RWPE2 (cell line): ENCODE data around the gene MUC2.
A peak's percentile ranks its signal among the peaks of the same experiment; 100 is the strongest.

Experiments used
- ATAC-seq: fragments of 200-7000 bp; cut with Tn5 transposase; 3 replicates; pipeline ENCODE4 v1.9.1; 2021; ENCODE audit warnings: low read depth
- DNase-seq: peaks from one replicate; pipeline ENCODE4 v3.0.0-alpha.2; 2020; ENCODE audit warnings: low spot score
- H3K27ac ChIP-seq: fragments of 450-650 bp; 2 replicates; pipeline ENCODE4 v1.5.1; 2017; ENCODE audit warnings: mild to moderate bottlenecking; ENCODE audit not compliant: poor library complexity, severe bottlenecking
- H3K27me3 ChIP-seq: fragments of 250-450 bp; sonication (Bioruptor Pico); 2 replicates; pipeline ENCODE4 v1.5.1; 2021; ENCODE audit warnings: mild to moderate bottlenecking, moderate library complexity; ENCODE audit not compliant: insufficient read depth, poor library complexity, severe bottlenecking
- H3K36me3 ChIP-seq: fragments of 250-450 bp; sonication (Bioruptor Pico); 2 replicates; pipeline ENCODE4 v1.5.1; 2020; ENCODE audit warnings: low read depth, mild to moderate bottlenecking, moderate library complexity
- H3K4me1 ChIP-seq: fragments of 250-450 bp; sonication (Bioruptor Pico); 2 replicates; pipeline ENCODE4 v1.5.1; 2021; ENCODE audit warnings: mild to moderate bottlenecking, moderate library complexity; ENCODE audit not compliant: insufficient read depth, poor library complexity, severe bottlenecking
- H3K4me3 ChIP-seq: fragments of 250-450 bp; sonication (Bioruptor Pico); 2 replicates; pipeline ENCODE4 v1.5.1; 2021; ENCODE audit warnings: mild to moderate bottlenecking, moderate library complexity; ENCODE audit not compliant: severe bottlenecking
- H3K9me3 ChIP-seq: fragments of 250-450 bp; sonication (Bioruptor Pico); 2 replicates; pipeline ENCODE4 v1.5.1; 2021; ENCODE audit warnings: mild to moderate bottlenecking, moderate library complexity; ENCODE audit not compliant: severe bottlenecking
- CTCF ChIP-seq: fragments of 450-650 bp; IDR thresholded peaks from one replicate; pipeline ENCODE4 v1.5.1; 2017; ENCODE audit warnings: mild to moderate bottlenecking, moderate library complexity; ENCODE audit not compliant: poor library complexity, severe bottlenecking

The MUC2 gene

GRCh38 chr11:1054143-1055108 is 20.2 kb upstream of the MUC2 start:
- no peak overlapping the region for H3K27ac ChIP-seq
- H3K27me3 ChIP-seq: no peaks in the 10 kb centered on the region
- DNase-seq: peak; percentile 38
- peaks cover 3% of the 10 kb centered on the region for H3K4me1 ChIP-seq
- no peaks in the 10 kb centered on the region for H3K36me3 ChIP-seq
- no peak for ATAC-seq
- no peak for TF ChIP-seq CTCF
- H3K4me3 ChIP-seq: no peak overlapping the region
- H3K9me3 ChIP-seq: no peaks in the 10 kb centered on the region

GRCh38 chr11:1055109-1055703 is 19.5 kb upstream of the MUC2 start:
- no peak overlapping the region for H3K4me3 ChIP-seq
- H3K4me1 ChIP-seq: peaks cover 3% of the 10 kb centered on the region
- no peaks in the 10 kb centered on the region for H3K36me3 ChIP-seq
- ATAC-seq: no peak
- H3K27ac ChIP-seq: no peak overlapping the region
- DNase-seq: peak; percentile 54
- H3K9me3 ChIP-seq: no peaks in the 10 kb centered on the region
- H3K27me3 ChIP-seq: no peaks in the 10 kb centered on the region
- no peak for TF ChIP-seq CTCF

GRCh38 chr11:1055990-1056771 is 18.5 kb upstream of the MUC2 start:
- H3K27me3 ChIP-seq: no peaks in the 10 kb centered on the region
- no peak for TF ChIP-seq CTCF
- H3K36me3 ChIP-seq: no peaks in the 10 kb centered on the region
- DNase-seq (peak; percentile 58), ATAC-seq (no peak)
- H3K4me3 ChIP-seq: no peak overlapping the region
- no peaks in the 10 kb centered on the region for H3K9me3 ChIP-seq
- no peak overlapping the region for H3K27ac ChIP-seq
- peaks cover 7% of the 10 kb centered on the region for H3K4me1 ChIP-seq

GRCh38 chr11:1057806-1058205 is 16.9 kb upstream of the MUC2 start:
- Histone ChIP-seq H3K4me3 (no peak overlapping the region), H3K36me3 (no peaks in the 10 kb centered on the region), H3K27me3 (no peaks in the 10 kb centered on the region), H3K27ac (no peak overlapping the region), H3K9me3 (no peaks in the 10 kb centered on the region), H3K4me1 (peaks cover 10% of the 10 kb centered on the region)
- no peak for DNase-seq
- TF ChIP-seq CTCF: no peak
- no peak for ATAC-seq
